Loucy (cell line): ENCODE results near the gene HNF1B.

Experiments used
- CTCF ChIP-seq: fragments of 200-600 bp; sonication (generic); conservative IDR thresholded peaks from 2 replicates; pipeline ENCODE4 v1.5.1; 2014; ENCODE audit warnings: mild to moderate bottlenecking, antibody characterized with exemption, low read length
- EZH2phosphoT487 ChIP-seq: fragments of 200-600 bp; IDR thresholded peaks from 2 replicates; pipeline ENCODE4 v1.6.1; 2018; ENCODE audit warnings: antibody characterized with exemption, mild to moderate bottlenecking, moderate library complexity, borderline replicate concordance

GRCh38 chr17:37706446-37706845 lies 38.4 kb downstream of the HNF1B start:
- TF ChIP-seq CTCF (no peak), EZH2phosphoT487 (no peak)
